ENCODE data around the gene PRCD. TPM values are rescaled to one million over a fixed set of nuclear protein-coding genes. Genes with fewer than 3 reads are reported as not detected.
A peak's percentile ranks its signal among the peaks of the same experiment; 100 is the strongest.

PRCD gene
- total and polyA plus RNA-seq, 11 donors, result 1.1 to 7.6 (median 2.7) TPM

DNA sequence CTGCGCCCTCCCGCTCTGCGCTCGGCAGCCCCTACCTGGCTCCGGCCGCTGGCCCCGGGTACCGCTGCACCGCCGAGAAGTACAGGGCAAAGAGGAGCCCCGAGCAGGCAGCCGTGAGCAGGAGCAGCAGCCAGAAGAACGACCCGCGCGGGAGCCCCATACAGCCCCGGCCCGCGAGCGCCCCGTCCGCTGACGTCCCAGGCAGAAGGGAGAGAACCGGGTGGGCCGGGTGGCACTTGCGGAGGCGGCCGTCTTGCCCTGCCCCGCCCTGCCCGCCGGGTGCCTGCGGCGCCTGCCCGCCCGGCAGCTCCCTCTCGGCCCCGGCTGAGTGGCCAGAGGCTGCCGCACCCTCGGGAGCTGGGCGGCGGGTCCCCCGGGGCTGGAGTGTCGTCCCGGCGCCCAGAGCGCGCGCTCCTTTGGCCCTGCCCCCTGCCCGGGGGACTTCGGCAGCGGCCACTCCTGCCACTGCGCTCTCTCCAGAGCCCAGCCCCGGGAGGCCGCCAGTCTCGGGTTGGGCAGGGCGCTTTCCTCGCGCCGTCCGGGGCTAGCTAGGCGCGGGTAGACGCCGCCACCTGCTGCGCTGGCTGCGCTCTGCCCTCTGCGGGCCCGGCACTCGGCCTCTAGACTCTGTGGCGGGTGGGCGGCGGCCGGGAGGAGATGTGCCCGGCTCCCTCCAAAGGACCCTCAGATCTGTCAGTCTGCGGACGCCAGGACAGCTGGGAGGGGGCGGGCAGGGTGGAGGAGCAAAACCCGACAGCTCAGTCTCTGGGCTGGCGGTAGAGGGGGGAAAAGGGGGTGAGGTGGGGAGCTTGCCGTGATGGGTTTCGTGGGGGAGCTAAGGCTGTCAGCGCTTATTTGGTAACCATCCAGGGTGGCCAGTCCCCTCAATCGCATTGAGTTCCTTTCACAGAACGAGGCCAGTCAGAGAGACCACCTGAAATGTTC is 46.1 kb downstream of the PRCD start, which contains the start of gene ST6GALNAC2:
Gene ST6GALNAC2 (minus strand): TSS at position 212 of the 945 bp plus-strand sequence. CDS start 52 bp downstream, at position 160.
- DNase-seq (peak; percentile 55 to 82 (median 78)), ATAC-seq (peak; percentile 84 to 94 (median 94))
- intact Hi-C loops (cut with DNase I), result loop anchor here in 4 of 10 donors (1.0 to 5.0 kb wide), 4 partner anchors 36 to 64 kb away; no protein-coding TSS in a partner anchor
- H3K27me3 ChIP-seq, result peaks cover 0 to 43% (median 3%) of the 10 kb centered on the region in 9 donors
- H3K4me3 ChIP-seq, result peak within 1 kb of the TSS; percentile 57 to 81 (median 64)
- H3K36me3 ChIP-seq, result no peaks in the 10 kb centered on the region
- peak within 1 kb of the TSS in 9 of 12 donors; percentile 5 to 68 (median 46) for H3K27ac ChIP-seq
- WGBS, 4 donors, result 1 to 2% (median 1%) methylated on average over 27 to 84 of the region's 84 CpGs
- H3K9me3 ChIP-seq, result no peaks in the 10 kb centered on the region
- H3K4me1 ChIP-seq, result peaks cover 0 to 25% (median 17%) of the 10 kb centered on the region in 12 donors
- TF ChIP-seq POLR2A (IDR thresholded peaks at IDR 0.05), result no peak
- TF ChIP-seq, protein P1, sequence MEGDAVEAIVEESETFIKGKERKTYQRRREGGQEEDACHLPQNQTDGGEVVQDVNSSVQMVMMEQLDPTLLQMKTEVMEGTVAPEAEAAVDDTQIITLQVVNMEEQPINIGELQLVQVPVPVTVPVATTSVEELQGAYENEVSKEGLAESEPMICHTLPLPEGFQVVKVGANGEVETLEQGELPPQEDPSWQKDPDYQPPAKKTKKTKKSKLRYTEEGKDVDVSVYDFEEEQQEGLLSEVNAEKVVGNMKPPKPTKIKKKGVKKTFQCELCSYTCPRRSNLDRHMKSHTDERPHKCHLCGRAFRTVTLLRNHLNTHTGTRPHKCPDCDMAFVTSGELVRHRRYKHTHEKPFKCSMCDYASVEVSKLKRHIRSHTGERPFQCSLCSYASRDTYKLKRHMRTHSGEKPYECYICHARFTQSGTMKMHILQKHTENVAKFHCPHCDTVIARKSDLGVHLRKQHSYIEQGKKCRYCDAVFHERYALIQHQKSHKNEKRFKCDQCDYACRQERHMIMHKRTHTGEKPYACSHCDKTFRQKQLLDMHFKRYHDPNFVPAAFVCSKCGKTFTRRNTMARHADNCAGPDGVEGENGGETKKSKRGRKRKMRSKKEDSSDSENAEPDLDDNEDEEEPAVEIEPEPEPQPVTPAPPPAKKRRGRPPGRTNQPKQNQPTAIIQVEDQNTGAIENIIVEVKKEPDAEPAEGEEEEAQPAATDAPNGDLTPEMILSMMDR (IDR thresholded peaks at IDR 0.05), result peak in 11 of 12 donors; percentile 15 to 65 (median 42)

DNA sequence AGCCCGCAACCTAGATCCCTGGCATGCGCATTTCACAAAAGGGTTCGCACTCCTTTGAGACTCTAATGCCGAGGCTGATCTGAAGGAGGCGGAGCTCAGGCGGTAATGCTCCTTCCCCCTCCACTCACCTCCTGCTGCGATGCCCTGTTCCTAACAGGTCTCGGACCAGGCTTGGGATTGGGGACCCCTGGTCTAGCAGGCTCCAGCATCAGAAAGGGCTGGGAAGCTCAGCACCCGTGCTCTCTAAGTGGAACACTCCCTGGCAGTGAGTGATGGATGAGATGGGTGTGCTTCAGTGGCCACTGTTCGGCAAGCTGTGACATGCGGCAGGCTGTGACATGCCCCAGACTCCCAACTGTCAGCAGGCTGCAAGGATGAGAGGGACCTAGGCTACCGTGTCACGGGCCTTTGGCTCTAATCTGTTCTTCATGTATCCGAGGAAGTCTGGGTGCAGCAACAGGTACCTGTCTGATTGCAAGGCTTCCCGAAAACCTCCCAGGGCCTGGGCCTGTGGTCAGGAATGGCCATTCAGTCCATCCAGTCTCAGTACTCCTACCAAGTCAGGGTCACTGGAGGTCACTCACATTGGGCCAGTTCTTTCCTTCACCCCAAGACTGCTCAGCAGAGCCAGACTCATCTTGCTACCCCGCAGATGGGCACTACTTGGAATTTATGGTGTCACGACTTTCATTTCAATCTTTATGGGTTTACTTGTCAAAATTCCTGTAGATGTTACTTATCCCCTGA is 47.1 kb downstream of the PRCD start:
- 34 to 51% (median 47%) methylated on average over 15 to 17 of the region's 17 CpGs for WGBS, 4 donors
- Histone ChIP-seq H3K9me3 (no peaks in the 10 kb centered on the region), H3K27ac (no peak overlapping the region), H3K27me3 (peaks cover 0 to 43% (median 3%) of the 10 kb centered on the region in 9 donors), H3K4me1 (peaks cover 0 to 25% (median 17%) of the 10 kb centered on the region in 12 donors), H3K36me3 (no peaks in the 10 kb centered on the region), H3K4me3 (no peak overlapping the region)
- no peak for TF ChIP-seq POLR2A (IDR thresholded peaks at IDR 0.05)
- TF ChIP-seq, protein P1 (IDR thresholded peaks at IDR 0.05), result no peak
- no peak for ATAC-seq
- no peak for DNase-seq
- intact Hi-C loops (cut with DNase I), result loop anchor here in 4 of 10 donors (1.0 to 5.0 kb wide), 4 partner anchors 35 to 65 kb away; no protein-coding TSS in a partner anchor

DNA sequence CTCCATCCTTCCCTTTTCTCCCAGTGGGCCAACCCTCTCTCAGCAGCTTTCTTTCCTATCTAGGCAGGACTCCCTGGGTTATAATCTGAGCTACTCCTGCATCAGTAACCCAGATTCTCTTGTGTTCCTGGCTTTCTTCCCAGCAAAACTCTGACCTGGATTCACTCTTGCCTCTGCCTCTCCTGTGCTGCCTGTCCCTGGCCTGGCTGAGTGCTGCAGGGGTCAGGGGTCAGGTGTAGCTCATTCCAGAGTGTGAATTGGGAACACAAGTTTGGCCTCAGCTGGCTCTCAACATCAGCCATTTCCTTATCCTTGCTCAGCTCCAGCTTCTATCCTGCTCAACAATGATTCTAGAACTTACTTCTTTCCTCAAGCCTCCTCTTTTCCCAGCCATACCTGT is 48.3 kb downstream of the PRCD start:
- H3K27ac ChIP-seq, result no peak overlapping the region
- DNase-seq, result no peak
- peaks cover 0 to 25% (median 17%) of the 10 kb centered on the region in 12 donors for H3K4me1 ChIP-seq
- no peak overlapping the region for H3K4me3 ChIP-seq
- no peaks in the 10 kb centered on the region for H3K9me3 ChIP-seq
- TF ChIP-seq POLR2A (IDR thresholded peaks at IDR 0.05), result no peak
- TF ChIP-seq, protein P1 (IDR thresholded peaks at IDR 0.05), result no peak
- intact Hi-C loops (cut with DNase I), result loop anchor here in 3 of 10 donors (5.0 kb wide), 2 partner anchors 34 to 66 kb away; no protein-coding TSS in a partner anchor
- H3K27me3 ChIP-seq, result peaks cover 0 to 43% (median 3%) of the 10 kb centered on the region in 9 donors
- no peaks in the 10 kb centered on the region for H3K36me3 ChIP-seq
- no peak for ATAC-seq
